ENCODE measurements around the gene SSH2. TPM values are rescaled to one million over a fixed set of nuclear protein-coding genes. Genes with fewer than 3 reads are reported as not detected.
A peak's percentile ranks its signal among the peaks of the same experiment; 100 is the strongest.
"Not testable (repeated sequence)": the region's sequence is repeated elsewhere in the genome, so short reads cannot be mapped to it uniquely, and the experiment has no call there.

The SSH2 gene
- 9.6 and 13.9 TPM in 2 replicates for total RNA-seq (2012; rRNA removed)

- Histone ChIP-seq H3K4me1 (ENCODE audit: control insufficient read depth, insufficient read depth, low read length) (peaks cover 17% of the 10 kb centered on the region), H3K9ac (ENCODE audit: low read depth, low read length) (peak within 1 kb of the TSS; percentile 78), H3K9me3 (replicated peaks; ENCODE audit: low read length) (no peaks in the 10 kb centered on the region), H3K36me3 (ENCODE audit: insufficient read depth, low read length) (no peaks in the 10 kb centered on the region), H3K4me3 (ENCODE audit: low read length) (peak within 1 kb of the TSS; percentile 83), H3K4me2 (ENCODE audit: low read length) (peak within 1 kb of the TSS; percentile 93), H3K27me3 (ENCODE audit: control insufficient read depth, insufficient read depth, low read length) (no peaks in the 10 kb centered on the region)
Measured at GRCh38 chr17:29929533-29930408, at the start of gene SSH2. Gene SSH2 (minus strand): TSS chr17:29930228. CDS start chr17:29930000, 228 bp downstream.

GRCh38 chr17:29977836-29978235 lies 47.8 kb upstream of the SSH2 start:
- H3K4me1 ChIP-seq (ENCODE audit: control insufficient read depth, insufficient read depth, low read length), result peaks cover 3% of the 10 kb centered on the region
- H3K36me3 ChIP-seq (ENCODE audit: insufficient read depth, low read length), result no peaks in the 10 kb centered on the region
- no peak overlapping the region for H3K4me3 ChIP-seq (ENCODE audit: low read length)
- H3K9ac ChIP-seq (ENCODE audit: low read depth, low read length), result no peak overlapping the region
- no peaks in the 10 kb centered on the region for H3K27me3 ChIP-seq (ENCODE audit: control insufficient read depth, insufficient read depth, low read length)
- H3K4me2 ChIP-seq (ENCODE audit: low read length), result no peak overlapping the region
- no peaks in the 10 kb centered on the region for H3K9me3 ChIP-seq (replicated peaks; ENCODE audit: low read length)

- no peaks in the 10 kb centered on the region for H3K36me3 ChIP-seq (ENCODE audit: insufficient read depth, low read length)
- H3K4me3 ChIP-seq (ENCODE audit: low read length), result no peak overlapping the region
- no peak overlapping the region for H3K4me2 ChIP-seq (ENCODE audit: low read length)
- H3K9ac ChIP-seq (ENCODE audit: low read depth, low read length), result no peak overlapping the region
- no peaks in the 10 kb centered on the region for H3K9me3 ChIP-seq (replicated peaks; ENCODE audit: low read length)
- peaks cover 2% of the 10 kb centered on the region for H3K4me1 ChIP-seq (ENCODE audit: control insufficient read depth, insufficient read depth, low read length)
- no peaks in the 10 kb centered on the region for H3K27me3 ChIP-seq (ENCODE audit: control insufficient read depth, insufficient read depth, low read length)
Measured at GRCh38 chr17:29973005-29973404, 43.0 kb upstream of the SSH2 start.

GRCh38 chr17:29972277-29972676 lies 42.2 kb upstream of the SSH2 start:
- Histone ChIP-seq H3K9me3 (replicated peaks; ENCODE audit: low read length) (no peaks in the 10 kb centered on the region), H3K27me3 (ENCODE audit: control insufficient read depth, insufficient read depth, low read length) (no peaks in the 10 kb centered on the region), H3K36me3 (ENCODE audit: insufficient read depth, low read length) (no peaks in the 10 kb centered on the region), H3K9ac (ENCODE audit: low read depth, low read length) (no peak overlapping the region), H3K4me1 (ENCODE audit: control insufficient read depth, insufficient read depth, low read length) (no peaks in the 10 kb centered on the region), H3K4me2 (ENCODE audit: low read length) (no peak overlapping the region), H3K4me3 (ENCODE audit: low read length) (no peak overlapping the region)

- Histone ChIP-seq H3K4me3 (ENCODE audit: low read length) (no peak overlapping the region), H3K36me3 (ENCODE audit: insufficient read depth, low read length) (no peaks in the 10 kb centered on the region)
Measured at GRCh38 chr17:29968271-29968670, 38.2 kb upstream of the SSH2 start.

GRCh38 chr17:29962656-29963055 lies 32.6 kb upstream of the SSH2 start:
- no peak overlapping the region for H3K4me3 ChIP-seq (ENCODE audit: low read length)
- H3K36me3 ChIP-seq (ENCODE audit: insufficient read depth, low read length), result no peaks in the 10 kb centered on the region
- H3K4me1 ChIP-seq (ENCODE audit: control insufficient read depth, insufficient read depth, low read length), result peaks cover 10% of the 10 kb centered on the region
- no peaks in the 10 kb centered on the region for H3K9me3 ChIP-seq (replicated peaks; ENCODE audit: low read length)
- no peak overlapping the region for H3K4me2 ChIP-seq (ENCODE audit: low read length)
- no peaks in the 10 kb centered on the region for H3K27me3 ChIP-seq (ENCODE audit: control insufficient read depth, insufficient read depth, low read length)
- H3K9ac ChIP-seq (ENCODE audit: low read depth, low read length), result no peak overlapping the region

More at GRCh38 chr17:29968271-29968670, 38.2 kb upstream of the SSH2 start:
- H3K4me2 ChIP-seq (ENCODE audit: low read length), result no peak overlapping the region
- H3K9me3 ChIP-seq (replicated peaks; ENCODE audit: low read length), result no peaks in the 10 kb centered on the region
- no peaks in the 10 kb centered on the region for H3K27me3 ChIP-seq (ENCODE audit: control insufficient read depth, insufficient read depth, low read length)
- no peaks in the 10 kb centered on the region for H3K4me1 ChIP-seq (ENCODE audit: control insufficient read depth, insufficient read depth, low read length)
- no peak overlapping the region for H3K9ac ChIP-seq (ENCODE audit: low read depth, low read length)

GRCh38 chr17:29959658-29960337 lies 29.8 kb upstream of the SSH2 start:
- H3K4me3 ChIP-seq (ENCODE audit: low read length), result no peak overlapping the region
- no peaks in the 10 kb centered on the region for H3K9me3 ChIP-seq (replicated peaks; ENCODE audit: low read length)
- no peak overlapping the region for H3K9ac ChIP-seq (ENCODE audit: low read depth, low read length)
- peaks cover 10% of the 10 kb centered on the region for H3K4me1 ChIP-seq (ENCODE audit: control insufficient read depth, insufficient read depth, low read length)
- no peaks in the 10 kb centered on the region for H3K36me3 ChIP-seq (ENCODE audit: insufficient read depth, low read length)
- no peaks in the 10 kb centered on the region for H3K27me3 ChIP-seq (ENCODE audit: control insufficient read depth, insufficient read depth, low read length)
- H3K4me2 ChIP-seq (ENCODE audit: low read length), result no peak overlapping the region

- Histone ChIP-seq H3K36me3 (ENCODE audit: insufficient read depth, low read length) (no peaks in the 10 kb centered on the region), H3K4me3 (ENCODE audit: low read length) (no peak overlapping the region), H3K27me3 (ENCODE audit: control insufficient read depth, insufficient read depth, low read length) (no peaks in the 10 kb centered on the region), H3K9me3 (replicated peaks; ENCODE audit: low read length) (no peaks in the 10 kb centered on the region), H3K4me1 (ENCODE audit: control insufficient read depth, insufficient read depth, low read length) (peaks cover 10% of the 10 kb centered on the region), H3K4me2 (ENCODE audit: low read length) (no peak overlapping the region), H3K9ac (ENCODE audit: low read depth, low read length) (no peak overlapping the region)
Measured at GRCh38 chr17:29958947-29959657, 29.1 kb upstream of the SSH2 start.

- H3K27me3 ChIP-seq (ENCODE audit: control insufficient read depth, insufficient read depth, low read length); H3K36me3 ChIP-seq (ENCODE audit: insufficient read depth, low read length); H3K9me3 ChIP-seq (replicated peaks; ENCODE audit: low read length); H3K4me1 ChIP-seq (ENCODE audit: control insufficient read depth, insufficient read depth, low read length); H3K4me2 ChIP-seq (ENCODE audit: low read length); H3K4me3 ChIP-seq (ENCODE audit: low read length); H3K9ac ChIP-seq (ENCODE audit: low read depth, low read length): not testable (repeated sequence)
Measured at GRCh38 chr17:29957488-29957887, 27.5 kb upstream of the SSH2 start.

- Histone ChIP-seq H3K9me3 (replicated peaks; ENCODE audit: low read length) (no peaks in the 10 kb centered on the region), H3K9ac (ENCODE audit: low read depth, low read length) (no peak overlapping the region), H3K27me3 (ENCODE audit: control insufficient read depth, insufficient read depth, low read length) (no peaks in the 10 kb centered on the region)
Measured at GRCh38 chr17:29956225-29956624, 26.2 kb upstream of the SSH2 start.

GRCh38 chr17:29954405-29954804 lies 24.4 kb upstream of the SSH2 start:
- Histone ChIP-seq H3K4me1 (ENCODE audit: control insufficient read depth, insufficient read depth, low read length) (peaks cover 4% of the 10 kb centered on the region), H3K4me2 (ENCODE audit: low read length) (no peak overlapping the region), H3K36me3 (ENCODE audit: insufficient read depth, low read length) (no peaks in the 10 kb centered on the region), H3K27me3 (ENCODE audit: control insufficient read depth, insufficient read depth, low read length) (no peaks in the 10 kb centered on the region), H3K9ac (ENCODE audit: low read depth, low read length) (no peak overlapping the region), H3K4me3 (ENCODE audit: low read length) (no peak overlapping the region), H3K9me3 (replicated peaks; ENCODE audit: low read length) (no peaks in the 10 kb centered on the region)

More at GRCh38 chr17:29956225-29956624, 26.2 kb upstream of the SSH2 start:
- Histone ChIP-seq H3K4me1 (ENCODE audit: control insufficient read depth, insufficient read depth, low read length) (peaks cover 10% of the 10 kb centered on the region), H3K4me2 (ENCODE audit: low read length) (no peak overlapping the region), H3K36me3 (ENCODE audit: insufficient read depth, low read length) (no peaks in the 10 kb centered on the region), H3K4me3 (ENCODE audit: low read length) (no peak overlapping the region)

Measured in skeletal muscle satellite cell (primary cell).